ENCODE data around the gene YTHDC1. TPM values are rescaled to one million over a fixed set of nuclear protein-coding genes. Genes with fewer than 3 reads are reported as not detected.

The YTHDC1 gene
- total and polyA plus RNA-seq, 5 donors = 36.4 to 64.1 (median 56.7) TPM

DNA sequence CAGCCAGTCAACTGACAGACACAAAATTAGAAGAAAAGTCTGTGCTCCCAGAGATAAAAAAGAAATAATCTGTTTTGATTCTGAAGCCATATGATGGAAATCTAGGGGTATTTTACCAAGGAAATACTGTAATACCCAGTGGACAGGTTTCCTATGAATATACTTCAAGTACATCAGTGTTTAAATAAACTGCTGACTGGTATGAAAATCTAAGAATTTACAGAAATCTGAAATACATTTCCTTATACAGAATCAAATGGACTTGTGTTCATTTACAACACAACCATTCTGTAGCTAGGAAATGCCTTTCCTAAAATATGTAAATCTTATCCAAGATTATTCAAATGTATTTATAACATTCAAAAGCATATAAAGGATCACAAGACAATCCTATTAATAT is 13.4 kb downstream of the YTHDC1 start:
- H3K9me3 ChIP-seq (ENCODE audit: control insufficient read depth, low read length) = no peaks in the 10 kb centered on the region
- DNase-seq (no peak), ATAC-seq (no peak)
- no peaks in the 10 kb centered on the region for H3K27me3 ChIP-seq (ENCODE audit: control insufficient read depth, insufficient read depth)
- no peak overlapping the region for H3K27ac ChIP-seq (ENCODE audit: low read length)
- H3K4me1 ChIP-seq (ENCODE audit: control insufficient read depth, insufficient read depth, low read length) = peaks cover 1% of the 10 kb centered on the region
- intact Hi-C loops (cut with DNase I) = no loop called here
- H3K4me3 ChIP-seq (ENCODE audit: low read length) = no peak overlapping the region

DNA sequence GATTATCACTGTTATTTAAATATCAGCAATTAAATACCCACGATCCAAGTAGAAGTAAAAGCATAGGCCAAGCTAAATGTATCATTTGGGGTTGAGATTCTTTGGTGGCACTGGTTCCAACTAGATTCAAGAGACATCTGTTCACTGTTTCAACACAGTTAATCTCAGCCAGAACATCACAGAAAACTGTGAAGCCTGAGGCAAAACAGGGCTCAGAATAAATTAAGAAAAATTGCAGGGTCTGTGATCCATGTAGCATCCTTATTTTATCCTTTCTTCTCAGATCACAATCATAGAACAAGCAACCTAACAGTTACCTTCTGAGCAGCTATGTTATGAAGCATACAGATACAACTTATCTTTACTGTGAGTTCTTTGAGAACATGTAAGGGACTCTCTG is 23.7 kb downstream of the YTHDC1 start:
- intact Hi-C loops (cut with DNase I) = no loop called here
- no peak overlapping the region for H3K27ac ChIP-seq (ENCODE audit: low read length)
- H3K4me1 ChIP-seq (ENCODE audit: control insufficient read depth, insufficient read depth, low read length) = no peaks in the 10 kb centered on the region
- ATAC-seq (no peak), DNase-seq (no peak)
- H3K27me3 ChIP-seq (ENCODE audit: control insufficient read depth, insufficient read depth) = no peaks in the 10 kb centered on the region
- H3K9me3 ChIP-seq (ENCODE audit: control insufficient read depth, low read length) = no peaks in the 10 kb centered on the region
- no peak overlapping the region for H3K4me3 ChIP-seq (ENCODE audit: low read length)
- WGBS = 84% methylated on average over 1 of the region's 1 CpG

DNA sequence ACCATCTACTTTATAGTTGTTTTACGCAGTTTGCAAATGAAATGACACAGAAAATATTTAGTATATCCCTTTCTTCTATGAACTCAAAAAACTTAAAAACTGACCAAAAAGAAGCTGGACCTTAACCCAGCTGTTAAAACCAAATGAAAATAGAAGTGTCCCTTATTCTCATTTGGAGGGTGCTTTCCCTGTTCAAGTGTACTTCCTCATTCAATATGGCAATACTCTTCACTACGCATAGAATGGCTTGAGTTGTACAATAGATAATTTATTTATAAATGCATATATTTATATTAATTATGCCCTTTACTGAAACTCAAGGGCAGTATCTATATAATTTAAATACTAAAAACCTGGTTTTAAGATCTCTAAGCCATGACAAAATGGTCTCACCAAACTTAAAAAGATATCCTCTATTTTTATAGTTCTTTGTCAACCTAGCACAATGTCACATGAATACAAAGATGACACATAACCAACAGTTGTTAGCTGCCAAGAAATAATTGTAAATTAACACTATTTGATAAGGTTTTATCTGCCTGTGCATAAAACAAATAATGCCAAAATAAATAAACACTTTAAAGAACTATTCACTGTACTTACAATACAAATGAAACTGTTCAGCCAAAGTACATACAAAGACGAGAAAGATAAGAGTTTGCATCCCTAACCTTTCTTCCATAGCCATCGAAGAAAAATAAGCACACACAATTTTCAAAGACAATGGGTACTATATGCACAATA is 25.2 kb downstream of the YTHDC1 start:
- Histone ChIP-seq H3K4me3 (ENCODE audit: low read length) (no peak overlapping the region), H3K9me3 (ENCODE audit: control insufficient read depth, low read length) (no peaks in the 10 kb centered on the region), H3K27ac (ENCODE audit: low read length) (no peak overlapping the region), H3K4me1 (ENCODE audit: control insufficient read depth, insufficient read depth, low read length) (no peaks in the 10 kb centered on the region), H3K27me3 (ENCODE audit: control insufficient read depth, insufficient read depth) (no peaks in the 10 kb centered on the region)
- DNase-seq (no peak), ATAC-seq (no peak)
- 64% methylated on average over 4 of the region's 4 CpGs for WGBS
- intact Hi-C loops (cut with DNase I) = no loop called here

DNA sequence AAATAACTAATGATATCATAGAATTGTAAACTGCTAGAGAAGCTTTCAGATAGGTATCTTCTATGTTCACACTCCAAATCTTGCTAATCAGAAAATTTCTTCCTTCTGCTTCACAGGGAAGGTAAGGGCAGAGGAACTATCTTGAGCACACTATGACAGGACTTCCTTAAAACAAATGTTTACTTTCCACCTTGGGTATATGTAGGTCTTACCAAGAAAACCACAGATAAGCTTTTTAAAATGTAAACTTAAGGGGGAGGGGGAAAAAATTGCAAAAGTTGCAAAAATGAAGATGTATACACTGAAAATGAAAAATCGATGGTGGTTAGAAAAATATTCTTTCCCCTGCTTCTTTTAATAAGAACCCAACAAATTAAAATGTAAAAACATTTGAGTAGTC is 30.9 kb downstream of the YTHDC1 start:
- DNase-seq = no peak
- 91% methylated on average over 1 of the region's 1 CpG for WGBS
- intact Hi-C loops (cut with DNase I) = no loop called here
- Histone ChIP-seq H3K27me3 (ENCODE audit: control insufficient read depth, insufficient read depth) (no peaks in the 10 kb centered on the region), H3K4me3 (ENCODE audit: low read length) (no peak overlapping the region), H3K9me3 (ENCODE audit: control insufficient read depth, low read length) (no peaks in the 10 kb centered on the region), H3K4me1 (ENCODE audit: control insufficient read depth, insufficient read depth, low read length) (no peaks in the 10 kb centered on the region), H3K27ac (ENCODE audit: low read length) (no peak overlapping the region)
- ATAC-seq = no peak

- H3K9me3 ChIP-seq (ENCODE audit: control insufficient read depth, low read length) = no peaks in the 10 kb centered on the region
- ATAC-seq = no peak
- H3K27ac ChIP-seq (ENCODE audit: low read length) = no peak overlapping the region
- no peak for DNase-seq
- H3K27me3 ChIP-seq (ENCODE audit: control insufficient read depth, insufficient read depth) = no peaks in the 10 kb centered on the region
- 84% methylated on average over 5 of the region's 5 CpGs for WGBS
- no peaks in the 10 kb centered on the region for H3K4me1 ChIP-seq (ENCODE audit: control insufficient read depth, insufficient read depth, low read length)
- intact Hi-C loops (cut with DNase I) = no loop called here
- H3K4me3 ChIP-seq (ENCODE audit: low read length) = no peak overlapping the region
Measured at GRCh38 chr4:68316193-68316969, 33.5 kb downstream of the YTHDC1 start.

DNA sequence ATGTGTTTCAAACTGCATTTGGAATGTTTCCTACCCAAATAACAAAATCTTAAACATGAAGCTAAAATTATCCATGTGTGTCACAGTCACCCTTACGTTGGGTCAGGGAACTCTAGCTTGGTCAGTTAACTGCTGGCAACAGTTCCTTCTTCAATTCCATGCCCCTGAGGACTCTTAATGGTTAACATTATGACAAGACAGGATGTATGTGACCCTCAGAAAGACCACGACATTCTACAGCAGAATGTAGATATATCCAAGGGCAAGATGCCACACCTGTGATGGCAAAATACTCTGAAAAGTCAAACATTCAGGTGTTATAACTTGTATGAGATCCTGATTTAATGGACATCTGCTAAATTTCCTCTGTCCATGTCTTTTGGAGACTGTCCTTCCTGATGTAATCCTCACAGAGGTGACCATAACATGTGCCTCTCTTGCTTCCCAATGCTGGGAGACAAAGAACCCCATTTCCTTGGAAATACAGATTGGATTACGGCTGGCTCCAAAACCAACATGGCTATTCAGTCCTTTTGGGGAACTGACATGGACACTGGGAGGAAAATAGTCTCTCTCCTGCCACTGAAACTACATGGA is 39.1 kb downstream of the YTHDC1 start:
- intact Hi-C loops (cut with DNase I) = no loop called here
- no peaks in the 10 kb centered on the region for H3K4me1 ChIP-seq (ENCODE audit: control insufficient read depth, insufficient read depth, low read length)
- ATAC-seq = no peak
- no peak for DNase-seq
- no peaks in the 10 kb centered on the region for H3K9me3 ChIP-seq (ENCODE audit: control insufficient read depth, low read length)
- no peak overlapping the region for H3K4me3 ChIP-seq (ENCODE audit: low read length)
- no peaks in the 10 kb centered on the region for H3K27me3 ChIP-seq (ENCODE audit: control insufficient read depth, insufficient read depth)
- 62% methylated on average over 3 of the region's 3 CpGs for WGBS
- H3K27ac ChIP-seq (ENCODE audit: low read length) = no peak overlapping the region

DNA sequence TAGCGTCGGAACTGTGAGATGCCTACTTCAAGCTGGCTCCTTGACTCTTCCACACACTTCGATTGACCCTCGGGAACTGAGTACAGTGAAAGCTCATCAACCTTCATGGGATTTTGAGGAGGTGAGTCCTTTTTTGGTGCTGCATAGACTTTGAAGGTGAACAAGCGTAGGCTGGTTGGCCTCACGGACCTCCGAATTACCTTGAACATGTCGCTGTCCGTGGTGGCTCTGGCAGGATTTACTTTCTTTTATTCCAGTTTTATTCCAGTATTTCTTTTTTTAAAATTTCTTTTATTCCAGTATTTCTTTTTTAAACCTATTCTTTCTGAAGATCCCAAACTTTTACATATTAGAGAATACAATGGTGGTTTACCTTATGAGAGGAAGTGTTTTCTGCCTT is 45.2 kb downstream of the YTHDC1 start:
- no peak overlapping the region for H3K27ac ChIP-seq (ENCODE audit: low read length)
- 85% methylated on average over 9 of the region's 9 CpGs for WGBS
- no peak for DNase-seq
- no peaks in the 10 kb centered on the region for H3K27me3 ChIP-seq (ENCODE audit: control insufficient read depth, insufficient read depth)
- intact Hi-C loops (cut with DNase I) = no loop called here
- no peaks in the 10 kb centered on the region for H3K4me1 ChIP-seq (ENCODE audit: control insufficient read depth, insufficient read depth, low read length)
- H3K4me3 ChIP-seq (ENCODE audit: low read length) = no peak overlapping the region
- H3K9me3 ChIP-seq (ENCODE audit: control insufficient read depth, low read length) = no peaks in the 10 kb centered on the region
- no peak for ATAC-seq

DNA sequence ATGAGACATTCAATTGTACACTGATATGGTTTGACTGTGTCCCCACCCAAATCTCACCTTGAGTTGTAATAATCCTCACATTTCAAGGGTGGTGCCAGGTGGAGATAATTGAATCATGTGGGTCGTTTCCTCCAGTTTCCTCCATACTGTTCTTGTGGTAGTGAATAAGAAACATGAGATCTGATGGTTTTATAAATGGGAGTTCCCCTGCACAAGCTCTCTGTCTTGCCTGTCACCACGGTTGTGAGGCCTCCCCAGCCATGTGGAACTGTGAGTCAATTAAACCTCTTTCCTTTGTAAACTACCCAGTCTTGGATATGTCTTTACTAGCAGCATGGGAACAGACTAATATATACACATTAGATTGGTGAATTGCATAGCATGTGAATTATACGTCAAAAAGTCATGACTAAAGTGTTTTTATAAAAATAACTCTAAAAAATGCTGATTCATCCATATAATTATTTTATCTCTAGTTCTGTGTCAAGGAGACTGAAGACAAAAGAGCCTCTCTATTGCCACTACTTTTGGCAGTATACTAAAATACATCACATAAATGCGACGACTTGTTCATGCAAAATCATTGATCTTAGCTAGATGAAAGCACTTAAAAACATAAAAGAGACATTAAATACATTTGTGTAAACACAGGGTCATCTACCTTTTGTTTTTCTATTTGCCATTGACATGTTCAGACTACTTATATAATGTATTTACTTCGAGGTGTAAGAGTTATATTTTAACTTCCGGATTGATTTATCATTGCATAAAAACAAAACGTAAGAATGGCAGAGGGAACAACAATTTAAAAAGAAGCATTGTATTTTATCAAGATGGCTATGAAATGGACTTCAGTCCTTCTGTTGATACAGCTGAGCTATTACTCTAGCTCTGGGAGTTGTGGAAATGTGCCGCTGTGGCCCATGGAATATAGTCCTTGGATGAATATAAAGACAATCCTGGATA is 50.1 kb downstream of the YTHDC1 start:
- 78% methylated on average over 9 of the region's 9 CpGs for WGBS
- H3K4me1 ChIP-seq (ENCODE audit: control insufficient read depth, insufficient read depth, low read length) = no peaks in the 10 kb centered on the region
- intact Hi-C loops (cut with DNase I) = no loop called here
- no peak for DNase-seq
- no peak overlapping the region for H3K4me3 ChIP-seq (ENCODE audit: low read length)
- H3K9me3 ChIP-seq (ENCODE audit: control insufficient read depth, low read length) = no peaks in the 10 kb centered on the region
- no peak for ATAC-seq
- no peaks in the 10 kb centered on the region for H3K27me3 ChIP-seq (ENCODE audit: control insufficient read depth, insufficient read depth)
- H3K27ac ChIP-seq (ENCODE audit: low read length) = no peak overlapping the region

GRCh38 chr4:68297137-68297536 is 52.8 kb downstream of the YTHDC1 start:
- Histone ChIP-seq H3K27ac (ENCODE audit: low read length) (no peak overlapping the region), H3K4me1 (ENCODE audit: control insufficient read depth, insufficient read depth, low read length) (no peaks in the 10 kb centered on the region), H3K9me3 (ENCODE audit: control insufficient read depth, low read length) (no peaks in the 10 kb centered on the region), H3K27me3 (ENCODE audit: control insufficient read depth, insufficient read depth) (no peaks in the 10 kb centered on the region), H3K4me3 (ENCODE audit: low read length) (no peak overlapping the region)
- intact Hi-C loops (cut with DNase I) = no loop called here
- WGBS = 88% methylated on average over 4 of the region's 4 CpGs
- DNase-seq (no peak), ATAC-seq (no peak)

DNA sequence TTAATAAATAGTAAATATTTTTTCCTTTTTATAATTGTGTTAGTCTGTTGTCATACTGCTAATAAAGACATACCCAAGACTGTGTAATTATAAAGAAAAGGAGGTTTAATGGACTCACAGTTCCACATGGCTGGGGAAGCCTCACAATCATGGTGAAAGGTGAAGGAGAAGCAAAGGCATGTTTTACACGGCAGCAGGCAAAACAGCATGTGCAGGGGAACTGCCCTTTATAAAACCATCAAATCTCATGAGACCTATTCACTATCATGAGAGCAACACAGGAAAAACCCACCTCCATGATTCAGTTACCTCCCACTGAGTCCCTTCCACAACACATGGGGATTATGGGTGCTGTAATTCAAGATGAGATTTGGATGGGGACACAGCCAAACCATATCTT is 58.6 kb downstream of the YTHDC1 start:
- intact Hi-C loops (cut with DNase I) = no loop called here
- Histone ChIP-seq H3K4me1 (ENCODE audit: control insufficient read depth, insufficient read depth, low read length) (no peaks in the 10 kb centered on the region), H3K27me3 (ENCODE audit: control insufficient read depth, insufficient read depth) (no peaks in the 10 kb centered on the region), H3K27ac (ENCODE audit: low read length) (no peak overlapping the region), H3K9me3 (ENCODE audit: control insufficient read depth, low read length) (no peaks in the 10 kb centered on the region), H3K4me3 (ENCODE audit: low read length) (no peak overlapping the region)
- WGBS = 85% methylated on average over 1 of the region's 1 CpG
- ATAC-seq (no peak), DNase-seq (no peak)

DNA sequence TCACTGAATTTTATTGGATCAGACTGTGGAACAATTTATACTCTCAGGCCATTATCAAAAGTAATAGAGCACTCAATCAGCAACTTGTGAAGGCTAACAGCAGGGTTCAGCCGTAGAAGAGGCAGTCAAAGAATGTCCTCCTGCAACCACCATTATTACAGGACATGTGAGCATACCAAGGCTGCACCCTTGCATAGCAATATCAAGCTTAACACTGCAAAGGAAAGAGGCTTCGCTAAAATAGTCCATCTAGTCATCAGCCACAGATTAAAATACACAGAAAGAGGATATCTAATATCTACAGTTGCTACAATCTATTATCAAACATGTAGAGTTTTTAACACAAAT is 61.5 kb downstream of the YTHDC1 start:
- no peak for DNase-seq
- Histone ChIP-seq H3K27me3 (ENCODE audit: control insufficient read depth, insufficient read depth) (no peaks in the 10 kb centered on the region), H3K9me3 (ENCODE audit: control insufficient read depth, low read length) (no peaks in the 10 kb centered on the region), H3K4me1 (ENCODE audit: control insufficient read depth, insufficient read depth, low read length) (no peaks in the 10 kb centered on the region), H3K4me3 (ENCODE audit: low read length) (no peak overlapping the region), H3K27ac (ENCODE audit: low read length) (no peak overlapping the region)
- intact Hi-C loops (cut with DNase I) = no loop called here
- 57% methylated on average over 2 of the region's 2 CpGs for WGBS
- no peak for ATAC-seq
